ENCODE measurements around the gene LGALS7.
"Not testable (repeated sequence)": the region's sequence is repeated elsewhere in the genome, so short reads cannot be mapped to it uniquely, and the experiment has no call there.

- TF ChIP-seq TAF1 (IDR thresholded peaks at IDR 0.05; ENCODE audit: borderline replicate concordance, low read depth, low read length); CTCF (IDR thresholded peaks at IDR 0.05); YY1 (IDR thresholded peaks at IDR 0.05; ENCODE audit: low read depth); MEF2A (IDR thresholded peaks at IDR 0.05; ENCODE audit: borderline replicate concordance, low read depth); JUND (IDR thresholded peaks at IDR 0.05); USF2 (IDR thresholded peaks at IDR 0.05; ENCODE audit: borderline replicate concordance, low read depth, low read length); IRF3 (IDR thresholded peaks at IDR 0.05; ENCODE audit: low read depth, low read length); EZH2phosphoT487 (IDR thresholded peaks at IDR 0.05; ENCODE audit: borderline replicate concordance, low read depth); RFX5 (IDR thresholded peaks at IDR 0.05; ENCODE audit: low read length); POLR2AphosphoS5 (IDR thresholded peaks at IDR 0.05; ENCODE audit: low read depth, low read length); SMC3 (IDR thresholded peaks at IDR 0.05; ENCODE audit: low read depth, low read length); MAX (IDR thresholded peaks at IDR 0.05; ENCODE audit: low read depth); REST (IDR thresholded peaks at IDR 0.05; ENCODE audit: low read depth, low read length); RCOR1 (IDR thresholded peaks at IDR 0.05; ENCODE audit: low read length): not testable (repeated sequence)
These were observed 19.1 kb downstream of the LGALS7 start for GRCh38 chr19:38754196-38754595.

Data from SK-N-SH (cell line).